ENCODE results near the gene ZNF516.

- TF ChIP-seq CTCF (IDR thresholded peaks at IDR 0.05; ENCODE audit: insufficient read depth, low read length) (peak; percentile 96), REST (IDR thresholded peaks at IDR 0.05; ENCODE audit: insufficient replicate concordance, low read depth) (no peak)
Measured at GRCh38 chr18:76349067-76349715, 145.9 kb downstream of the ZNF516 start.
